HS-5 (cell line): ENCODE measurements around the gene SLC6A4.
"Not testable (repeated sequence)": the region's sequence is repeated elsewhere in the genome, so short reads cannot be mapped to it uniquely, and the experiment has no call there.

Experiments
- DNase-seq: peaks from one replicate; pipeline ENCODE4 v3.0.0-alpha.2; 2012; ENCODE audit warnings: low read depth

Gene SLC6A4

GRCh38 chr17:30238387-30239088 is 3.0 kb upstream of the SLC6A4 start:
- no peak for DNase-seq

GRCh38 chr17:30238003-30238344 is 2.5 kb upstream of the SLC6A4 start:
- DNase-seq: no peak

- DNase-seq: no peak
These were observed 2.0 kb upstream of the SLC6A4 start for GRCh38 chr17:30237296-30238002.

- no peak for DNase-seq
These were observed 1.3 kb upstream of the SLC6A4 start for GRCh38 chr17:30236766-30237165.

GRCh38 chr17:30236297-30236624 is 764 bp upstream of the SLC6A4 start:
- DNase-seq: no peak

- no peak for DNase-seq
These were observed 533 bp downstream of the SLC6A4 start for GRCh38 chr17:30234964-30235363.

- no peak for DNase-seq
These were observed 1.2 kb downstream of the SLC6A4 start for GRCh38 chr17:30234296-30234695.

GRCh38 chr17:30232824-30233427 is 2.6 kb downstream of the SLC6A4 start:
- no peak for DNase-seq

- DNase-seq: no peak
These were observed 3.3 kb downstream of the SLC6A4 start for GRCh38 chr17:30232015-30232823.

GRCh38 chr17:30230596-30231125 is 4.8 kb downstream of the SLC6A4 start:
- no peak for DNase-seq

GRCh38 chr17:30230009-30230408 is 5.5 kb downstream of the SLC6A4 start:
- not testable (repeated sequence) for DNase-seq

- DNase-seq: no peak
These were observed 6.5 kb downstream of the SLC6A4 start for GRCh38 chr17:30229012-30229411.

GRCh38 chr17:30228011-30228410 is 7.5 kb downstream of the SLC6A4 start:
- no peak for DNase-seq

- DNase-seq: no peak
These were observed 8.6 kb downstream of the SLC6A4 start for GRCh38 chr17:30226878-30227277.

- DNase-seq: no peak
These were observed 9.5 kb downstream of the SLC6A4 start for GRCh38 chr17:30225919-30226553.

GRCh38 chr17:30225112-30225511 is 10.4 kb downstream of the SLC6A4 start:
- DNase-seq: no peak

- no peak for DNase-seq
These were observed 11.0 kb downstream of the SLC6A4 start for GRCh38 chr17:30224419-30224960.

- DNase-seq: no peak
These were observed 12.7 kb downstream of the SLC6A4 start for GRCh38 chr17:30222721-30223175.

- DNase-seq: no peak
These were observed 13.2 kb downstream of the SLC6A4 start for GRCh38 chr17:30222251-30222650.

GRCh38 chr17:30221346-30221745 is 14.2 kb downstream of the SLC6A4 start:
- DNase-seq: no peak

GRCh38 chr17:30220414-30220813 is 15.1 kb downstream of the SLC6A4 start:
- DNase-seq: no peak

GRCh38 chr17:30219833-30220232 is 15.7 kb downstream of the SLC6A4 start:
- no peak for DNase-seq
